HG03039 (cell line): Measurements from ENCODE around the gene MINDY3.
"Not testable (repeated sequence)": the region's sequence is repeated elsewhere in the genome, so short reads cannot be mapped to it uniquely, and the experiment has no call there.

Source experiments
- ATAC-seq: cut with Tn5 transposase; IDR thresholded peaks from one replicate; pipeline ENCODE4 v1.9.1; 2021; ENCODE audit warnings: mild to moderate bottlenecking, moderate library complexity; ENCODE audit not compliant: unreplicated experiment

MINDY3 gene

DNA sequence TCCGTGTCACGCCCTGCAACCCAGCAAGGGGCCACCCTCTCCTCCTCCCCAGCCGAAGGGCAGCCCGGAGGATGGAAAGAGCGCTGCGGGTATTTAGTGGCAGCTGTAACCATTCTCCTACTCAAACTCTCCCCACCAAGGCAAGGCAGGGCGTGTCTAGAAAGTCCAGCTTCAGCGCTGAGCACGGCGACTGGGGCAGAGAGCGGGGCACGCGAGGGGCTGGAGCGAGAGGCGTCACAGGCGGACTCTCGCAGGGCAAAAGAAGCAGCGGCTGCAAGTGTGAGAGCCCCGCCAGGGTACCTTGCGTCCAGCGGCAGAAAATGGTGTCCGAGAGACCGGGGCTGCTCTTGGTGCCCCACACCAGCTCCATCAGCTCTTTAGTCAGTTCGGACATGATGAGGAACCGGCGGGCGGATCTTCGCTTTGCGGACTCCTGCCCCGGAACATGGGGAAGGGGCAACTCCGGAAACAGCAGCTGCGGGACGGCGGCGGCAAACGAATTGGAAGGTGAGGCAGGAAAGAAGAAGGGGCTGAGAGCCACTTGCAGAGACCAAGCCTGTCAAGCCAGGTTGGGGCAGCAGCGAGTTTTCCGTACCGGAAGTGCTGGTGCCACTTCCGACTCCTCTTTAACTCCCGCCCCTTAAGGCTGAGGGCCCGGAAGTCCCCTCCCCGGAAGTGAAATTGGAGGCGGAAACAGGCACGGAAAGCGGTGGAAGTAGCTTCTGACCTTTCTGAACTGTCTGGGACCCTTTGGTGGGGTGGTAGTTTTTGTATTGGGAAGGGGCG is at the start of gene MINDY3:
Gene MINDY3, minus strand, starts transcription at position 602 of the 786 bp plus-strand sequence. Its CDS starts 208 bp downstream, at position 394.
- peak; percentile 94 for ATAC-seq

- no peak for ATAC-seq
Measured at GRCh38 chr10:15901889-15902288, 41.6 kb upstream of the MINDY3 start.

DNA sequence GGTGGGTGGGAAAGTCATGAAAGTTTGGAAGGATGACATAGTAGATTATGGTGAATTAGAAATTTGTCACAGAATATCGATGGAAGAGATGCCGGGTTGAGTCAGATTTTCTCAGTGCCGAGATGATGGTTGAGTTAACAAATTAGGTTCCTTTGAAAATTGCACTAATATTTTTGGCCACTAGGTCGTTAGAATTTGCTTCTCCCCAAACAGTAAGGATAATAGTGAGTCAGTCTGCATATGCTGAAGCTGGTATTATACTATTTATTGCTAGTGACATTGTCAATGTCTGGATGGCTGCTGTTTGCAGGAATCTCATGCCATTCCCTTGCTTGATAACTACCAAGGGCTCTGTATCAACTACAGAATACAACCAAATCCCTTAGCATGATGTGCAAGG is 37.7 kb upstream of the MINDY3 start:
- no peak for ATAC-seq

- ATAC-seq: no peak
Measured at GRCh38 chr10:15897287-15897686, 37.0 kb upstream of the MINDY3 start.

- ATAC-seq: no peak
Measured at GRCh38 chr10:15896654-15897053, 36.3 kb upstream of the MINDY3 start.

DNA sequence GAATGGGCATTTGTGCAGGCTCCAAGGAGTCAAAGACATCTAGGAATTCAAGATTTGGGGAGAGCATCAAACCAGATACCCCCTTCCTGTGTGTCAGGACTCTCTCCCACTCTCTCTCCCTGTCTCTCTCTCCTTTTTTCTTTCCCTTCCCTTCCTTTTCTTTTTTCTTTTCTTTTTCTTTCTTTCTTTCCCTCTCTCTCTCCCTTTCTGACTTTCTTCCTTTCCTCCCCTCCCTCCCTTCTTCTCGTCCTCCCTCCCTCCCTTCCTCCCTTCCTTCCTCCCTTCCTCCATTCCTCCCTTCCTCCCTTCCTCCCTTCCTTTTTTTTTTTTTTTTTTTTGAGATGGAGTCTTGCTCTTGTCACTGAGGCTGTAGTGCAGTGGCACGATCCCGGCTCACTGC is 24.1 kb upstream of the MINDY3 start:
- no peak for ATAC-seq

DNA sequence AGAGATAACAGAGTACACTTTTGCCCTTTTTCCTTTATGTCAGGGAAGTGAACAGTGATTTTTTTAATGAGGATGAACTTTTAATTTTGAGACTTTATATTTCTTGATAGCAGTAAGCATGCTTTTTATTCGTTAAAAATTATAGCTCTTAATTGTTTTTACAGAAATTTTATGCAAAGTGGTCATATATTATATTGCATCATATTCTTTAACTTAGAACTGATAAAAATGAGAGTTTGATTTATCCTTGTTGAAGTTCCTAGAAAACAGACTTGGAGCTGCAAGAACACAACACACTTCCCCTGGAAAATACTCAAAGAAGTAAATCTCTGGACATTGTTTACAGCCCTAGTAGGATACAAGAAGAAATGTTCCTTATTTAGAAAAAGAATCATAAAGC is 21.2 kb upstream of the MINDY3 start:
- ATAC-seq: no peak

GRCh38 chr10:15879663-15880062 is 19.4 kb upstream of the MINDY3 start:
- ATAC-seq: no peak

GRCh38 chr10:15879058-15879457 is 18.8 kb upstream of the MINDY3 start:
- ATAC-seq: no peak

GRCh38 chr10:15877836-15878576 is 17.7 kb upstream of the MINDY3 start:
- ATAC-seq: no peak

DNA sequence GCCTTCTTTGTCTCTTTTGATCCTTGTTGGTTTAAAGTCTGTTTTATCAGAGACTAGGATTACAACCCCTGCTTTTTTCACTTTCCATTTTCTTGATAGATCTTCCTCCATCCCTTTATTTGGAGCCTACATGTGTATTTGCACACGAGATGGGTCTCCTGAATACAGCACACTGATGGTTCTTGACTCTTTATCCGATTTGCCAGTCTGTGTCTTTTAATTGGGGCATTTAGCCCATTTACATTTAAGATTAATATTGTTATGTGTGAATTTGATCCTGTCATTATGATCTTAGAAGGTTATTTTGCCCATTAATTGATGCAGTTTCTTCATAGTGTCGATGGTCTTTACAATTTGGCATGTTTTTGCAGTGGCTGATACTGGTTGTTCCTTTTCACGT is 16.0 kb upstream of the MINDY3 start:
- not testable (repeated sequence) for ATAC-seq

DNA sequence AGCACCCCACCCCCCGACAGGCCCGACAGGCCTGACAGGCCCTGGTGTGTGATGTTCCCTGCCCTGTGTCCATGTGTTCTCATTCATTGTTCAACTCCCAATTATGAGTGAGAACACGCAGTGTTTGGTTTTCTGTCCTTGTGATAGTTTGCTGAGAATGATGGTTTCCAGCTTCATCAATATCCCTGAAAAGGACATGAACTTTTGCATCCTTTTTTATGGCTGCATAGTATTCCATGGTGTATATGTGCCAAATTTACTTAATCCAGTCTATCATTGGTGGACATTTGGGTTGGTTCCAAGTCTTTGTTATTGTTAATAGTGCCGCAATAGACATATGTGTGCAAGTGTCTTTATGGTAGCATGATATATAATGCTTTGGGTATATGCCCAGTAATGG is 12.3 kb upstream of the MINDY3 start:
- ATAC-seq: not testable (repeated sequence)

DNA sequence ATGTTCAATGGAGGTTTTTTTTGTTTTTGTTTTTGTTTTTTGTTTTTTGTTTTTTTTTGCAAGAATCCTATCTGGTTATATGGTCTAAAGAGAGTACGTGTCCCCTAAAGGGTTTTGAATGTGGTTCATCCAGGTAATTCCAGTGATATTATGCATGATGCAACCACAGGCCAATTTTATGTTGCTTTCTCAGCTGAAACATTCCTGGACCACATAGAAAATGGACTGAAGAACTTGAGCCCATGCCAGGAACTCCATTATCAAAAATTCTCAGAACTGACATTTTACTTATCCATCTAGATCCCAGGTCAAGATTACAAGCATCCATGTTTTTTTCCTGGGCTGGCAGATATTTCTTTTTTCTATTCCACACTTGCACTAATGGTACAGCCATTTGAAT is 11.5 kb upstream of the MINDY3 start:
- ATAC-seq: no peak

- no peak for ATAC-seq
Measured at GRCh38 chr10:15869935-15870334, 9.6 kb upstream of the MINDY3 start.

GRCh38 chr10:15868006-15868405 is 7.7 kb upstream of the MINDY3 start:
- no peak for ATAC-seq

DNA sequence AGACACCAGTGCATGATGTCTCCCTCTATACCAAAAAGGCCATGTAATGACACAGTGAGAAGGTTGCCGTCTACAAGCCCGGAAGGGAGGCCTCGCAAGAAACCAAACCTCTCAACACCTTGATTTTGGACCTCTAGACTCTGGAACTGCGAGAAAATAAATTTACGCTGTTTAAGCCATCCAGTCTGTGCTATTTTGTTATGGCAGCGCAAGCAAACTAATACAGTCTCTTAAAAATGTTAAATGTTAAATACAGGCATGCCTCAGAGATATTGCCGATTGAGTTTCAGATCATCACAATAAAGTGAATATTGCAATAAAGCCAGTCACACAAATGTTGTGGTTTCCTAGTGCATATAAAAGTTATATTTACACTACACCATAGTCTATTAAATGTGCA is 5.0 kb upstream of the MINDY3 start:
- no peak for ATAC-seq

DNA sequence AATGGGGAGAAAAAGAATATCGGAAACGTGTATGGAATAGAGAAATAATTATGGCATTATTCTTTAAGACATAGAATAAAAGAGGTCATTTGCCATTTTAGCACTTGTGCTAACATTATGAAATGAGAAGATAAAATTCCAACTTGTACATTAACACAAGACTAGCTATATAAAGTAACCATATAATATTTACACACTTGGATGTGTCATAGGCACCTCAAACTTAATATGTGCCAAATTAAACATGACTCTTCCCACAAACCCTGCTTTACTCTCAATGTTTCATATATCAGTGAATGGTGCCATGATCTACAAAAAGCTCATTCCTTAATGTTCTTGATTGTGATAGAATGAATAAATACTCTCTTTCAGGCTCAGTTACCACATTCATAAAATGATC is 4.1 kb upstream of the MINDY3 start:
- ATAC-seq: no peak

DNA sequence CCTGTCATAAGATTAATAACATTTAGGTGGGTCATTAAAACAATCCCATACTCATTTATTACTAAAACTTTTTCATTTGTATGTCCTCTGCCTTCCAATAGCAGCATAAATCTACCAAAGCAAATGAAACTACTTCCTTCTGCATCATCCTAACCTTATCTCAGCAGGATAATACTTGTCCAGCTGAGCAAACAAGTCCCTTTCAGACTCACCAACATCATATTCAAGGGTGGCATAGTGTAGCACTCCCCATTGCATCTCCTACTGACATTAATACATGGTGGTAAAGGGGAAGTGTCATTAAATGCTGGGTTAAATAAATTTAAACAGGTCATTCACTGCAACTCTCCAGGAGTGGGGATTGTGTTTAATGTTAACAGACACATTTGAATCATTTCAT is 3.4 kb upstream of the MINDY3 start:
- ATAC-seq: no peak

DNA sequence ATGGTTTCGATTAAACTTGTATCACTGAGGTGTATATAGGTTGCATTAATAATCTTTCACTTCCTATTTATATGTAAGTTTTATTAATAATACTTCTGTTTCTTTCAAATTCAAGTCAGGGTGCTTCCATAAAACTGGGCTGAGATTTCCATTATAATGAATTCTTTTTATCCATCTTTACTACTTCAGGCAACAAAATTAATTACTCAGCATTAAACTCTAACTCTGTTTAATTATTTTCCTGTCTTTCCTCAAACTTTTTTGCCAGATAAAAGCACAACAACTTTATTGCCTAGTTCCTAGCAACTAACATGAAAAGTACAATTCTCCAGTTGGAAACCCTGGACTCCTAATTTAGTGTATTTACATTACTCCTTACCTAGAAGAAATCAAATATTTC is 3.0 kb upstream of the MINDY3 start:
- no peak for ATAC-seq

- no peak for ATAC-seq
Measured at GRCh38 chr10:15860692-15861201, 440 bp upstream of the MINDY3 start.

- ATAC-seq: peak; percentile 48
Measured at GRCh38 chr10:15859509-15859905, 800 bp downstream of the MINDY3 start.

- ATAC-seq: no peak
Measured at GRCh38 chr10:15858861-15859281, 1.4 kb downstream of the MINDY3 start.
